SU-DHL-6 (cell line): ENCODE measurements around the gene PHACTR3.

Experiments
- H2AFZ ChIP-seq: fragments of 200-600 bp; sonication (generic); 2 replicates; pipeline ENCODE4 v1.6.1; 2014; ENCODE audit warnings: low read depth, mild to moderate bottlenecking, moderate library complexity, mixed read lengths, antibody characterized with exemption, low read length; ENCODE audit not compliant: severe bottlenecking
- H3F3A ChIP-seq: fragments of 200-600 bp; shearing (Covaris generic); 2 replicates; pipeline ENCODE4 v1.6.0; 2016; ENCODE audit warnings: antibody characterized with exemption, mild to moderate bottlenecking; ENCODE audit not compliant: insufficient read depth
- H3K27ac ChIP-seq: fragments of 200-600 bp; sonication (generic); 2 replicates; pipeline ENCODE4 v1.5.1; 2016; ENCODE audit warnings: low read depth, mild to moderate bottlenecking, low read length, moderate library complexity, mixed read lengths
- H3K27me3 ChIP-seq: fragments of 200-600 bp; sonication (generic), shearing (Covaris generic); 2 replicates; pipeline ENCODE4 v1.6.0; 2014; ENCODE audit warnings: mild to moderate bottlenecking, low read length
- H3K36me3 ChIP-seq: fragments of 200-600 bp; sonication (generic); 2 replicates; pipeline ENCODE4 v1.6.1; 2014; ENCODE audit warnings: mild to moderate bottlenecking, low read length, mixed read lengths
- H3K4me2 ChIP-seq: fragments of 300-600, 200-600 bp; shearing (Covaris generic), sonication (generic); 2 replicates; pipeline ENCODE4 v1.6.0; 2014; ENCODE audit warnings: low read length, low read depth, mild to moderate bottlenecking; ENCODE audit not compliant: poor library complexity, severe bottlenecking
- H3K4me3 ChIP-seq: fragments of 200-600 bp; sonication (generic); 2 replicates; pipeline ENCODE4 v1.5.1; 2014; ENCODE audit warnings: antibody characterized with exemption, low read length, mild to moderate bottlenecking, mixed read lengths; ENCODE audit not compliant: insufficient read depth, poor library complexity, severe bottlenecking
- H3K79me2 ChIP-seq: fragments of 200-600 bp; sonication (generic); 2 replicates; pipeline ENCODE4 v1.6.1; 2014; ENCODE audit warnings: mild to moderate bottlenecking, low read length, moderate library complexity; ENCODE audit not compliant: insufficient read depth
- H3K9ac ChIP-seq: fragments of 200-600 bp; sonication (generic); 2 replicates; pipeline ENCODE4 v1.7.0; 2014; ENCODE audit warnings: mild to moderate bottlenecking, low read length
- H3K9me2 ChIP-seq: fragments of 200-600 bp; sonication (generic); replicated peaks from 2 replicates; pipeline ENCODE4 v1.6.1; 2014; ENCODE audit warnings: low read length; ENCODE audit not compliant: insufficient read depth
- H3K9me3 ChIP-seq: fragments of 200-600 bp; sonication (generic); 2 replicates; pipeline ENCODE4 v1.6.1; 2014; ENCODE audit warnings: low read length, mixed read lengths; ENCODE audit not compliant: insufficient read depth
- H4K20me1 ChIP-seq: fragments of 200-600 bp; sonication (generic); 2 replicates; pipeline ENCODE4 v1.6.1; 2014; ENCODE audit warnings: low read depth, mild to moderate bottlenecking, antibody characterized with exemption, low read length, moderate library complexity, mixed read lengths
- CTCF ChIP-seq: fragments of 200-600 bp; sonication (generic); IDR thresholded peaks from one replicate; pipeline ENCODE4 v1.5.1; 2017; ENCODE audit warnings: antibody characterized with exemption, mild to moderate bottlenecking, low read length, moderate library complexity; ENCODE audit not compliant: insufficient read depth, poor library complexity, severe bottlenecking
- EZH2phosphoT487 ChIP-seq: fragments of 200-600 bp; sonication (generic), shearing (Covaris generic); conservative IDR thresholded peaks from 2 replicates; pipeline ENCODE4 v1.6.1; 2018; ENCODE audit warnings: mild to moderate bottlenecking, antibody characterized with exemption, low read length, moderate library complexity, mixed read lengths

PHACTR3 gene

GRCh38 chr20:59832406-59833363 lies 228.3 kb downstream of the PHACTR3 start:
- Histone ChIP-seq H3K79me2 (no peaks in the 10 kb centered on the region), H3K9me2 (no peaks in the 10 kb centered on the region), H2AFZ (no peak overlapping the region), H3K27me3 (no peaks in the 10 kb centered on the region), H4K20me1 (no peaks in the 10 kb centered on the region), H3K9me3 (no peaks in the 10 kb centered on the region), H3K27ac (no peak overlapping the region), H3K4me2 (no peak overlapping the region), H3K4me3 (no peak overlapping the region), H3K36me3 (no peaks in the 10 kb centered on the region), H3K9ac (no peak overlapping the region), H3F3A (no peaks in the 10 kb centered on the region)
- TF ChIP-seq CTCF (no peak), EZH2phosphoT487 (no peak)

- no peak for TF ChIP-seq CTCF
- no peak for TF ChIP-seq EZH2phosphoT487
- Histone ChIP-seq H4K20me1 (no peaks in the 10 kb centered on the region), H3K9me3 (no peaks in the 10 kb centered on the region), H3K4me3 (no peak overlapping the region), H3K27ac (no peak overlapping the region), H3K36me3 (no peaks in the 10 kb centered on the region), H3K9ac (no peak overlapping the region), H3K27me3 (no peaks in the 10 kb centered on the region), H3K4me2 (no peak overlapping the region), H2AFZ (no peak overlapping the region), H3F3A (no peaks in the 10 kb centered on the region), H3K9me2 (no peaks in the 10 kb centered on the region), H3K79me2 (no peaks in the 10 kb centered on the region)
These were observed 230.7 kb downstream of the PHACTR3 start for GRCh38 chr20:59835057-59835447.

- Histone ChIP-seq H3K9ac (no peak overlapping the region), H2AFZ (no peak overlapping the region), H3K27ac (no peak overlapping the region), H3F3A (no peaks in the 10 kb centered on the region), H4K20me1 (no peaks in the 10 kb centered on the region), H3K9me3 (no peaks in the 10 kb centered on the region), H3K36me3 (no peaks in the 10 kb centered on the region), H3K9me2 (no peaks in the 10 kb centered on the region), H3K4me3 (no peak overlapping the region), H3K79me2 (no peaks in the 10 kb centered on the region), H3K4me2 (no peak overlapping the region), H3K27me3 (no peaks in the 10 kb centered on the region)
- TF ChIP-seq EZH2phosphoT487 (no peak), CTCF (no peak)
These were observed 231.4 kb downstream of the PHACTR3 start for GRCh38 chr20:59835448-59836395.
